ENCODE results near the gene NR2F1-AS1. TPM values are rescaled to one million over a fixed set of nuclear protein-coding genes. Genes with fewer than 3 reads are reported as not detected.

The NR2F1-AS1 gene
- total and polyA plus RNA-seq, 9 of the 15 experiments (the other 6 are each of a cell fraction or from before 2014, with no cell fraction given) = not detected

DNA sequence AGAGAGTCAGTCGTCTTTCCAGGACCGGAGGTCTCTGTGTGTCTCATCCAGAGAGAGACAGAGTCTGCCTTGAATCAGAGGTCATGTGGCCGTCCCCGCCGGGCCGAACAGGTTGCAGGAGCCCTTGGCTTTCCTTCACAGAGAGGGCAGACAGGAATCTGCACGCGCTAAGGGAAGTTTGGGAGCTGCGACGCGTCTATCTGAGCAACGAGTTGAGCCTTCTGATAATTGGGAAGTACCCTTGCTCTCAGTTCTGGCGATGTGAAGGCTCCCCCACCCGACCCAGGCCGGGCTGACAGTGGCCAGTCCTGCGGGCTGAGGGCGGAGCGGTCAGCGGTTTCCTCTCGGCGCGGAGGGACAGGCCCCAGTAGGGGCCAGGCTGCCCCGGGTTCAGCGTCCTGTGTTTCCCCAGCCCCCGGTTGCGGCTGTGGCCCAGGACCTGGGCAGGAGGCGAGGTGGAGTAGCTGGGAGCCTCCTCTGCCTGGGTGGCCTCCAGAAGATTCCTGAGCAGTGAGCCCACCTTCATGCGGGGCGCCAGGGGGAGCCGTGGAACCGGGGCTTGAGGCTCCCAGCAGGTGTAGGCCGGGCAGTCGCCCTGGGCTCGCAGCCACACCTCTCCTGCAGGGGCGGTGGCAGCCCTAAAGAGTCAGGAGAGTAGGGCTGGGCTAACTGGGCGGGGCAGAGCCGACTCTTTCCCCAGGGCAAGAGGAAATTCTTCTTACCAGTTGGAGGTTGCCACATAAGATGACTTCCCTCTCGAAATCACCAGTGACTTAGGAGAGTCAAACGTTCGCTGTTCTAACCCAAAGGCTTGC, 15.9 kb upstream of the NR2F1-AS1 start:
- Histone ChIP-seq H3K9me1 (ENCODE audit: control insufficient read depth, insufficient read depth, low read length) (no peaks in the 10 kb centered on the region), H3K9me3 (replicated peaks; ENCODE audit: control insufficient read depth, insufficient read depth, low read depth, low read length) (no peaks in the 10 kb centered on the region), H3K79me2 (ENCODE audit: control insufficient read depth, insufficient read depth, low read length) (no peaks in the 10 kb centered on the region), H4K20me1 (replicated peaks; ENCODE audit: control insufficient read depth, insufficient read depth, low read length) (no peaks in the 10 kb centered on the region), H3K4me1 (replicated peaks in 1 of 2; ENCODE audit: control insufficient read depth in 2 of 2, insufficient read depth in 2 of 2, low read length in 2 of 2) (peaks cover 0 to 4% of the 10 kb centered on the region in 2 experiments; a peak in 2 of 5 replicates), H2AFZ (ENCODE audit: low read depth, low read length) (no peak overlapping the region), H3K9ac (ENCODE audit: insufficient read depth in 1 of 2, low read depth in 2 of 2, low read length in 2 of 2) (no peak overlapping the region), H3K27me3 (ENCODE audit: control insufficient read depth in 2 of 2, insufficient read depth in 2 of 2, low read length in 2 of 2) (peaks cover 2 to 33% of the 10 kb centered on the region in 2 experiments; a peak in 3 of 5 replicates), H3K36me3 (ENCODE audit: control insufficient read depth, insufficient read depth, low read length) (no peaks in the 10 kb centered on the region), H3K27ac (ENCODE audit: extremely low read depth, low read depth, low read length) (no peak overlapping the region), H3K4me2 (ENCODE audit: insufficient read depth, low read length) (no peak overlapping the region), H3K4me3 (no peak overlapping the region)
- BruUV-seq (replicated peaks) = no TSS peak
- peak; percentile 80 for ATAC-seq
- intact Hi-C loops (cut with micrococcal nuclease) (no loop called here), in situ Hi-C loops (cut with MboI) (loop anchor here (25.0 kb wide), 1 partner anchor 1140 kb away; no protein-coding TSS in a partner anchor)
- DNase-seq (ENCODE audit: extremely low read depth in 1 of 4, low spot score in 3 of 4) = peak in 3 of 4 experiments; percentile 8 to 21 (median 19)
- ChIA-PET POLR2A (interaction anchor here (0.6 to 1.1 kb wide), 3 partner anchors 13 to 812 kb away, joined by 3 read pairs; no protein-coding TSS in a partner anchor), CTCF (ENCODE audit: low intra/inter-chr PET ratio) (no interaction called here)
- no peak for TF ChIP-seq IFI16 (CRISPR knock-in tag; IDR thresholded peaks at IDR 0.05)
- TF ChIP-seq HMG20A (CRISPR knock-in tag; conservative IDR thresholded peaks at IDR 0.05) = no peak
- TF ChIP-seq TCF7 (IDR thresholded peaks at IDR 0.05; ENCODE audit: borderline replicate concordance) = no peak
- TF ChIP-seq, protein P1, sequence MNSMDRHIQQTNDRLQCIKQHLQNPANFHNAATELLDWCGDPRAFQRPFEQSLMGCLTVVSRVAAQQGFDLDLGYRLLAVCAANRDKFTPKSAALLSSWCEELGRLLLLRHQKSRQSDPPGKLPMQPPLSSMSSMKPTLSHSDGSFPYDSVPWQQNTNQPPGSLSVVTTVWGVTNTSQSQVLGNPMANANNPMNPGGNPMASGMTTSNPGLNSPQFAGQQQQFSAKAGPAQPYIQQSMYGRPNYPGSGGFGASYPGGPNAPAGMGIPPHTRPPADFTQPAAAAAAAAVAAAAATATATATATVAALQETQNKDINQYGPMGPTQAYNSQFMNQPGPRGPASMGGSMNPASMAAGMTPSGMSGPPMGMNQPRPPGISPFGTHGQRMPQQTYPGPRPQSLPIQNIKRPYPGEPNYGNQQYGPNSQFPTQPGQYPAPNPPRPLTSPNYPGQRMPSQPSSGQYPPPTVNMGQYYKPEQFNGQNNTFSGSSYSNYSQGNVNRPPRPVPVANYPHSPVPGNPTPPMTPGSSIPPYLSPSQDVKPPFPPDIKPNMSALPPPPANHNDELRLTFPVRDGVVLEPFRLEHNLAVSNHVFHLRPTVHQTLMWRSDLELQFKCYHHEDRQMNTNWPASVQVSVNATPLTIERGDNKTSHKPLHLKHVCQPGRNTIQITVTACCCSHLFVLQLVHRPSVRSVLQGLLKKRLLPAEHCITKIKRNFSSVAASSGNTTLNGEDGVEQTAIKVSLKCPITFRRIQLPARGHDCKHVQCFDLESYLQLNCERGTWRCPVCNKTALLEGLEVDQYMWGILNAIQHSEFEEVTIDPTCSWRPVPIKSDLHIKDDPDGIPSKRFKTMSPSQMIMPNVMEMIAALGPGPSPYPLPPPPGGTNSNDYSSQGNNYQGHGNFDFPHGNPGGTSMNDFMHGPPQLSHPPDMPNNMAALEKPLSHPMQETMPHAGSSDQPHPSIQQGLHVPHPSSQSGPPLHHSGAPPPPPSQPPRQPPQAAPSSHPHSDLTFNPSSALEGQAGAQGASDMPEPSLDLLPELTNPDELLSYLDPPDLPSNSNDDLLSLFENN (IDR thresholded peaks at IDR 0.05; ENCODE audit: low read depth in 2 of 2, low read length in 2 of 2) = no peak
- TF ChIP-seq, protein P2, sequence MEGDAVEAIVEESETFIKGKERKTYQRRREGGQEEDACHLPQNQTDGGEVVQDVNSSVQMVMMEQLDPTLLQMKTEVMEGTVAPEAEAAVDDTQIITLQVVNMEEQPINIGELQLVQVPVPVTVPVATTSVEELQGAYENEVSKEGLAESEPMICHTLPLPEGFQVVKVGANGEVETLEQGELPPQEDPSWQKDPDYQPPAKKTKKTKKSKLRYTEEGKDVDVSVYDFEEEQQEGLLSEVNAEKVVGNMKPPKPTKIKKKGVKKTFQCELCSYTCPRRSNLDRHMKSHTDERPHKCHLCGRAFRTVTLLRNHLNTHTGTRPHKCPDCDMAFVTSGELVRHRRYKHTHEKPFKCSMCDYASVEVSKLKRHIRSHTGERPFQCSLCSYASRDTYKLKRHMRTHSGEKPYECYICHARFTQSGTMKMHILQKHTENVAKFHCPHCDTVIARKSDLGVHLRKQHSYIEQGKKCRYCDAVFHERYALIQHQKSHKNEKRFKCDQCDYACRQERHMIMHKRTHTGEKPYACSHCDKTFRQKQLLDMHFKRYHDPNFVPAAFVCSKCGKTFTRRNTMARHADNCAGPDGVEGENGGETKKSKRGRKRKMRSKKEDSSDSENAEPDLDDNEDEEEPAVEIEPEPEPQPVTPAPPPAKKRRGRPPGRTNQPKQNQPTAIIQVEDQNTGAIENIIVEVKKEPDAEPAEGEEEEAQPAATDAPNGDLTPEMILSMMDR (IDR thresholded peaks at IDR 0.05 in 2 of 3, conservative IDR thresholded peaks at IDR 0.05 in 1 of 3; ENCODE audit: insufficient read depth in 2 of 3, low read depth in 1 of 3, low read length in 3 of 3) = 0 out of 6 replicates have a peak, but pooled peaks of 1 of the 3 experiments have one; percentile 24
- WGBS (ENCODE audit: insufficient coverage, low coverage, missing lambda C conversion rate) = under 1% methylated on average over 25 of the region's 40 CpGs
- FAIRE-seq = no peak

Data from K562 (cell line).